ENCODE measurements around the gene IL17B.

GRCh38 chr5:149427374-149427773 lies 48.3 kb upstream of the IL17B start:
- TF ChIP-seq CTCF (optimal IDR thresholded peaks at IDR 0.05 in 1 of 3, IDR thresholded peaks at IDR 0.05 in 1 of 3, conservative IDR thresholded peaks at IDR 0.05 in 1 of 3; ENCODE audit: extremely low read depth in 1 of 3, insufficient read depth in 2 of 3, low read length in 3 of 3) (no peak), EZH2 (IDR thresholded peaks at IDR 0.05; ENCODE audit: low read length) (no peak)

All from keratinocyte (primary cell).